Neural progenitor cell (in vitro differentiated cells): ENCODE data around the gene RRAS. TPM values are rescaled to one million over a fixed set of nuclear protein-coding genes. Genes with fewer than 3 reads are reported as not detected.
"Not testable (repeated sequence)": the region's sequence is repeated elsewhere in the genome, so short reads cannot be mapped to it uniquely, and the experiment has no call there.

Experiments used
- DNase-seq: peaks from one replicate; pipeline ENCODE4 v3.0.0-alpha.2; 2016; ENCODE audit warnings: low spot score
- H2AFZ ChIP-seq: fragments of 200-600 bp; sonication (generic); replicated peaks from 2 replicates; pipeline ENCODE4 v1.6.1; 2016; ENCODE audit warnings: antibody characterized with exemption
- H3F3A ChIP-seq: fragments of 200-600 bp; sonication (generic); 2 replicates; pipeline ENCODE4 v1.6.1; 2016; ENCODE audit warnings: antibody characterized with exemption, low read depth
- H3K27ac ChIP-seq: fragments of 200-600 bp; sonication (generic); 2 replicates; pipeline ENCODE4 v1.5.1; 2016; ENCODE audit warnings: mild to moderate bottlenecking
- H3K27me3 ChIP-seq: fragments of 200-600 bp; sonication (generic); 2 replicates; pipeline ENCODE4 v1.6.1; 2016; ENCODE audit warnings: mild to moderate bottlenecking, moderate library complexity
- H3K36me3 ChIP-seq: fragments of 200-600 bp; sonication (generic); 2 replicates; pipeline ENCODE4 v1.5.1; 2016
- H3K4me1 ChIP-seq: fragments of 200-600 bp; sonication (generic); 2 replicates; pipeline ENCODE4 v1.6.1; 2016; ENCODE audit warnings: mixed run types
- H3K4me2 ChIP-seq: fragments of 200-600 bp; sonication (generic); 2 replicates; pipeline ENCODE4 v1.6.1; 2016
- H3K4me3 ChIP-seq: fragments of 200-600 bp; sonication (generic); 2 replicates; pipeline ENCODE4 v1.5.1; 2016
- H3K79me2 ChIP-seq: fragments of 200-600 bp; sonication (generic); 2 replicates; pipeline ENCODE4 v1.6.1; 2016; ENCODE audit warnings: low read depth
- H3K9ac ChIP-seq: fragments of 200-600 bp; sonication (generic); 2 replicates; pipeline ENCODE4 v1.6.1; 2016
- H3K9me3 ChIP-seq: fragments of 200-600 bp; sonication (generic); 2 replicates; pipeline ENCODE4 v1.5.1; 2016; ENCODE audit warnings: low read depth
- H4K20me1 ChIP-seq: fragments of 200-600 bp; sonication (generic); 2 replicates; pipeline ENCODE4 v1.6.1; 2016; ENCODE audit warnings: low read depth
- H3K27ac Mint-ChIP-seq: 3 replicates; pipeline ENCODE4 v1.8.0; 2021; ENCODE audit warnings: mixed read lengths
- H3K27me3 Mint-ChIP-seq: 2 replicates; pipeline ENCODE4 v1.8.0; 2022; ENCODE audit warnings: low read depth, mild to moderate bottlenecking, inconsistent platforms, moderate library complexity, mixed read lengths; ENCODE audit not compliant: insufficient read depth
- H3K36me3 Mint-ChIP-seq: 3 replicates; pipeline ENCODE4 v1.8.0; 2021; ENCODE audit warnings: mixed read lengths
- H3K4me1 Mint-ChIP-seq: 3 replicates; pipeline ENCODE4 v1.8.0; 2021; ENCODE audit warnings: mixed read lengths
- H3K4me3 Mint-ChIP-seq: 3 replicates; pipeline ENCODE4 v1.8.0; 2021; ENCODE audit warnings: mild to moderate bottlenecking, moderate library complexity, mixed read lengths
- H3K9me3 Mint-ChIP-seq: 3 replicates; pipeline ENCODE4 v1.8.0; 2020; ENCODE audit warnings: mixed read lengths
- EZH2 ChIP-seq: fragments of 200-600 bp; sonication (generic); IDR thresholded peaks from 2 replicates; pipeline ENCODE4 v1.6.1; 2017; ENCODE audit warnings: antibody characterized with exemption, mild to moderate bottlenecking, moderate library complexity
- EZH2phosphoT487 ChIP-seq: fragments of 200-600 bp; sonication (generic); IDR thresholded peaks from 2 replicates; pipeline ENCODE4 v1.6.1; 2017; ENCODE audit warnings: antibody characterized with exemption
- total RNA-seq: library from RNA; depleted of rRNA; stranded (reverse); fragments of >200 nt; gene quantifications from 2 replicates; pipeline ENCODE4 v1.2.3, GENCODE V29; 2015; ENCODE audit warnings: low replicate concordance
- TF ChIP-seq, protein P1 (sequence below): fragments of 200-600 bp; sonication (generic); IDR thresholded peaks from 2 replicates; pipeline ENCODE4 v1.5.1; 2017; ENCODE audit warnings: antibody characterized with exemption, mild to moderate bottlenecking

RRAS gene
- total RNA-seq, 1 donor from 2014 or later: 9.6 TPM

- Mint-ChIP-seq H3K4me3 (no peak overlapping the region), H3K27me3 (peaks cover 2% of the 10 kb centered on the region), H3K9me3 (no peaks in the 10 kb centered on the region), H3K27ac (no peak overlapping the region), H3K36me3 (peaks cover 22% of the 10 kb centered on the region), H3K4me1 (peaks cover 9% of the 10 kb centered on the region)
- Histone ChIP-seq H4K20me1 (peaks cover 14% of the 10 kb centered on the region), H3K9me3 (no peaks in the 10 kb centered on the region), H3K79me2 (no peaks in the 10 kb centered on the region), H3K4me1 (no peaks in the 10 kb centered on the region), H3K4me2 (no peak overlapping the region), H3K4me3 (no peak overlapping the region), H2AFZ (no peak overlapping the region), H3K9ac (no peak overlapping the region), H3F3A (peaks cover 37% of the 10 kb centered on the region), H3K27ac (no peak overlapping the region), H3K27me3 (no peaks in the 10 kb centered on the region), H3K36me3 (no peaks in the 10 kb centered on the region)
- TF ChIP-seq, protein P1, sequence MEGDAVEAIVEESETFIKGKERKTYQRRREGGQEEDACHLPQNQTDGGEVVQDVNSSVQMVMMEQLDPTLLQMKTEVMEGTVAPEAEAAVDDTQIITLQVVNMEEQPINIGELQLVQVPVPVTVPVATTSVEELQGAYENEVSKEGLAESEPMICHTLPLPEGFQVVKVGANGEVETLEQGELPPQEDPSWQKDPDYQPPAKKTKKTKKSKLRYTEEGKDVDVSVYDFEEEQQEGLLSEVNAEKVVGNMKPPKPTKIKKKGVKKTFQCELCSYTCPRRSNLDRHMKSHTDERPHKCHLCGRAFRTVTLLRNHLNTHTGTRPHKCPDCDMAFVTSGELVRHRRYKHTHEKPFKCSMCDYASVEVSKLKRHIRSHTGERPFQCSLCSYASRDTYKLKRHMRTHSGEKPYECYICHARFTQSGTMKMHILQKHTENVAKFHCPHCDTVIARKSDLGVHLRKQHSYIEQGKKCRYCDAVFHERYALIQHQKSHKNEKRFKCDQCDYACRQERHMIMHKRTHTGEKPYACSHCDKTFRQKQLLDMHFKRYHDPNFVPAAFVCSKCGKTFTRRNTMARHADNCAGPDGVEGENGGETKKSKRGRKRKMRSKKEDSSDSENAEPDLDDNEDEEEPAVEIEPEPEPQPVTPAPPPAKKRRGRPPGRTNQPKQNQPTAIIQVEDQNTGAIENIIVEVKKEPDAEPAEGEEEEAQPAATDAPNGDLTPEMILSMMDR: no peak
- TF ChIP-seq EZH2phosphoT487: no peak
- no peak for TF ChIP-seq EZH2
- DNase-seq: no peak
These were observed 13.7 kb downstream of the RRAS start for GRCh38 chr19:49626226-49626625.

DNA sequence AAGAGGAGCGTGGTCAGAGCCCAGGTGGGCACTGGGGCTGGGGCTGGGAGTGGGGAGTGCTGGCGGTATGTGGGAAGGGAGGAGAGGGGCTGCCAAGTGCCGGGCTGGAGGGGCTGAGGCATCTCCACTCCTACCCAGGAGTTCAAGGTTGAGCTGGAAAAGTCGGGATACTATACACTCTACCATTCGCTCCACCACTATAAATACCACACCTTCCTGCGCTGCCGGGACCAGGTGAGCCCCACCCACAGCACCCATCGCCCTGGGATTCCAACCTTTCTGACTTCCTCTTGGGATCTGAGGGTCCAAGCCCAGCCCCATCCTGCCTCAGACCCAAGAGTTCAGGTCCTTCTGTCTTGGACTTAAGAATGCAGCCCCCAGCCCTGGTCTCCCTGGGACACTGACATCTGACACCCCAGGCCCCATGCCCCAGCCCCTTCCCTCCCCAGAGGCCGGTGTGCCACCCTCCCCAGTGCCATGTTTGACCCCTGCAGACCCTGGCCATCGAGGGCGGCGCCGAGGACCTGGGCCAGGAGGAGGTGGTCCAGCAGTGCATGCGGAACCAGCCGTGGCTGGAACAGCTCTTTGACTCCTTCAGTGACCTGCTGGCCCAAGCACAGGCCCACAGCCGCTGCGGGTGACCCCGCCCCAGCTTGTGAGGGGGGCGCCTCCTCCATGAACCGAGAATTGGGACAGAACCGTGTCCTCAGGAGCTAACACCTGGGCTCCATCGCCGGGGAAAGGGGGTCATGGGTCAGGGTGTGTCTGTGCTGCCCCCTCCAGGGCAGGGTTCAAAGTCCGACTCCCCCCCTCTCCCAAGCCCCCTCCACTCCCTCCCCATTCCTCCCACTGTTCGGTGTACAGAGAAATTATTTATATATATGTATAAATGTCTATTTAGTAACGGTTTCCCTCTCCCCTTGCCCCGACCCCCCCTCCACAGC is 14.7 kb downstream of the RRAS start:
- no peak for DNase-seq
- Mint-ChIP-seq H3K27me3 (peaks cover 2% of the 10 kb centered on the region), H3K27ac (no peak overlapping the region), H3K9me3 (no peaks in the 10 kb centered on the region), H3K36me3 (peaks cover 22% of the 10 kb centered on the region), H3K4me3 (no peak overlapping the region), H3K4me1 (peaks cover 2% of the 10 kb centered on the region)
- H3K27me3 ChIP-seq: no peaks in the 10 kb centered on the region
- H2AFZ ChIP-seq: no peak overlapping the region
- H3K9me3 ChIP-seq: no peaks in the 10 kb centered on the region
- H3K4me3 ChIP-seq: no peak overlapping the region
- H3K4me1 ChIP-seq: no peaks in the 10 kb centered on the region
- no peak overlapping the region for H3K9ac ChIP-seq
- TF ChIP-seq, protein P1: no peak
- TF ChIP-seq EZH2 (no peak), EZH2phosphoT487 (no peak)
- no peak overlapping the region for H3K27ac ChIP-seq
- H3F3A ChIP-seq: peaks cover 32% of the 10 kb centered on the region
- peaks cover 2% of the 10 kb centered on the region for H3K36me3 ChIP-seq
- H3K79me2 ChIP-seq: no peaks in the 10 kb centered on the region
- no peak overlapping the region for H3K4me2 ChIP-seq
- peaks cover 16% of the 10 kb centered on the region for H4K20me1 ChIP-seq

DNA sequence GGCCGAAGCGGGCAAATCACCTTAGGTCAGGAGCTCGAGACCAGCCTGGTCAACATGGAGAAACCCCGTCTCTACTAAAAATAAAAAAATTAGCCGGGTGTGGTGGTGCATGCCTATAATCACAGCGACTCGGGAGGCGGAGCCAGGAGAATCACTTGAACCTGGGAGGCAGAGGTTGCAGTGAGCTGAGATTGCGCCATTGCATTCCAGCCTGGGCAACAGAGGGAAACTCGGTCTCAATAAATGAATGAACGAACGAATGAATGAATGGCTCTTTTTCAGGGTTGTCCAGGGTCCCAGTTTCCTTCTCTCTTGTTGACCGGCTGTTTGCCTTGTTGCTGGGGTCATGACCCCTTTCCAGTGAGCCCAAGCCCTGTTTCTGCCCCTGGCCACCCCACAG is 22.1 kb downstream of the RRAS start:
- not testable (repeated sequence) for H3K4me3 ChIP-seq, H3F3A ChIP-seq, H3K36me3 ChIP-seq, H3K4me2 ChIP-seq, H3K4me1 Mint-ChIP-seq, H3K9ac ChIP-seq, H3K9me3 ChIP-seq, H2AFZ ChIP-seq, H3K4me1 ChIP-seq, H3K27me3 ChIP-seq, H3K4me3 Mint-ChIP-seq, H3K9me3 Mint-ChIP-seq, DNase-seq, H3K27ac ChIP-seq, H3K27me3 Mint-ChIP-seq, H3K27ac Mint-ChIP-seq
- H3K36me3 Mint-ChIP-seq: peaks cover 34% of the 10 kb centered on the region
- H3K79me2 ChIP-seq: peaks cover 24% of the 10 kb centered on the region
- peaks cover 40% of the 10 kb centered on the region for H4K20me1 ChIP-seq

DNA sequence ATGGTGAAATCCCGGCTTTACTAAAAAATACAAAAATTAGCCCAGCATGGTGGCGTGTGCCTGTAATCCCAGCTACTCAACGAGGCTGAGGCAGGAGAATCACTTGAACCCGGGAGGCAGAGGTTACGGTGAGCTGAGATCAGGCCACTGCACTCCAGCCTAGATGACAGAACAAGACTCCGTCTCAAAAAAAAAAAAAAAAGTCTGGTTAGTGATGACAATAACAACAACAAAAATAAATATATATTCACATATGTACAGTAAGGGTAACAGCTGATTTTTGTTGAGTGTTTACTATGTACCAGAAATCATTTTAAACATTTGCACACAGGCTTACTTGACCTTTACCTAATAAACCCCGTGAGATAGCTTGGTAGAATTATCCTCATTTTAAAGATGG is 23.0 kb downstream of the RRAS start:
- Histone ChIP-seq H3F3A (peaks cover under 1% of the 10 kb centered on the region), H2AFZ (no peak overlapping the region), H3K27me3 (no peaks in the 10 kb centered on the region), H3K27ac (no peak overlapping the region), H3K9me3 (no peaks in the 10 kb centered on the region), H4K20me1 (peaks cover 49% of the 10 kb centered on the region), H3K9ac (no peak overlapping the region), H3K36me3 (peaks cover 5% of the 10 kb centered on the region), H3K4me3 (no peak overlapping the region), H3K4me1 (no peaks in the 10 kb centered on the region), H3K4me2 (no peak overlapping the region), H3K79me2 (peaks cover 33% of the 10 kb centered on the region)
- Mint-ChIP-seq H3K9me3 (no peaks in the 10 kb centered on the region), H3K4me1 (peaks cover under 1% of the 10 kb centered on the region), H3K36me3 (peaks cover 31% of the 10 kb centered on the region), H3K4me3 (no peak overlapping the region), H3K27ac (no peak overlapping the region), H3K27me3 (peaks cover 6% of the 10 kb centered on the region)
- no peak for DNase-seq
- no peak for TF ChIP-seq EZH2phosphoT487
- TF ChIP-seq, protein P1: no peak
- TF ChIP-seq EZH2: no peak
